Kidney tubule cell (primary cell): Measurements from ENCODE around the gene HYLS1.

Experiments used
- DNase-seq: peaks from one replicate; pipeline ENCODE4 v3.0.0-alpha.2; 2018; ENCODE audit warnings: low spot score

Gene HYLS1

DNA sequence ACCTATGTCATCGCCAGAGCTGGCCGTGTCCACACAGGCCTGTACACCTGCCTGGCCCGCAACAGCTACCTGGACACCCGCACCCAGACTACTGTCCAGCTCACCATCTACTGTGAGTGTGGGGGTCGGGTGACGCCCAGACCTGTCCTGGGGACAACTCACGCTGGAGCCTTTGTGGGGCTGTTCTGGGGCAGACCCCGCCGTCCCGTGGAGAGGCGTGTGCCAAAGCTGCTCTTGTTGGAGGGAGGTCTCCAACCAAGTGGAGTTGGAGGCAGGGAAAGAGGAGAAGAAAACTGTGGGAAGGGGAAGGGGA lies 62.7 kb downstream of the HYLS1 start:
- no peak for DNase-seq
